Ovary (tissue), 3 donors: ENCODE results near the gene MYO3B.

Source experiments
- CTCF ChIP-seq, 3 donors: fragments of 450-650 bp in 2 of 3; fragments of 200-600 bp in 1 of 3; IDR thresholded peaks; one replicate each; pipeline versions ENCODE4 v1.5.1 to v1.8.0; 2016 to 2022; ENCODE audit warnings: antibody characterized with exemption in 3 of 3, mild to moderate bottlenecking in 1 of 3
- POLR2A ChIP-seq: fragments of 450-650 bp; IDR thresholded peaks from one replicate; pipeline ENCODE4 v1.6.1; 2017; ENCODE audit warnings: antibody characterized with exemption, mild to moderate bottlenecking, moderate library complexity
- donor health status: DM: no; HTN: no; CAD: no.

- TF ChIP-seq POLR2A, result no peak
- TF ChIP-seq CTCF (IDR thresholded peaks at IDR 0.05), result no peak
These were observed 353.0 kb downstream of the MYO3B start for GRCh38 chr2:170530803-170531564.
